ENCODE results near the gene DPH7. TPM values are rescaled to one million over a fixed set of nuclear protein-coding genes. Genes with fewer than 3 reads are reported as not detected.

Gene DPH7
- total and polyA plus RNA-seq, 10 donors: 31.7 to 80.5 (median 41.2) TPM

DNA sequence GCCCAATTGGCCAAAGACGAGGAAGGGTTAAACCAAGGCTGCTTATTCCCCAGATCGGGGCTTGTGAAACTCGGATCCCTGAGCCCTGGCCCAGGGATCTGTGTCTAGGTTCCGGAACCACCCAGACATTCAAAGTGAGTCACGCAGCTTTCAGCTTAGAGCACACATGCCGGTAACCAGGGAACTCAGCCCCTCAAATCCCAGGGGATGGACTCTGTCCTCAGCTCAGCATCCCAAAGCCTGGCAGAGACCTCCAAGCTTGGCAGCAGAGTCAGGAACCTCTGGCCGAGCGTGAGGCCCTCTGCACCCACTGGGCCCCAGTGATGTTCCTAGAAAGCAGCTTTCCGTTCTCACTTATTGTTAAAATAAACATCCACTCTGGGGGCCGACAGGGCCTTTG lies 33.6 kb downstream of the DPH7 start:
- no peaks in the 10 kb centered on the region for H3K9me3 ChIP-seq
- no peaks in the 10 kb centered on the region for H3K27me3 ChIP-seq (replicated peaks in 1 of 7)
- H3K27ac ChIP-seq: no peak overlapping the region
- peaks cover 9 to 46% (median 16%) of the 10 kb centered on the region in 6 donors for H3K4me1 ChIP-seq
- 84 to 93% (median 86%) methylated on average over 10 of the region's 10 CpGs for WGBS, 5 donors
- intact Hi-C loops (cut with DNase I; ENCODE audit: low total_unique reads): no loop called here
- no peak for DNase-seq
- H3K36me3 ChIP-seq: peaks cover 0 to 35% (median 6%) of the 10 kb centered on the region in 6 donors
- no peak for TF ChIP-seq POLR2AphosphoS5 (IDR thresholded peaks at IDR 0.05)
- no peak for TF ChIP-seq POLR2A (IDR thresholded peaks at IDR 0.05)
- TF ChIP-seq, protein P1, sequence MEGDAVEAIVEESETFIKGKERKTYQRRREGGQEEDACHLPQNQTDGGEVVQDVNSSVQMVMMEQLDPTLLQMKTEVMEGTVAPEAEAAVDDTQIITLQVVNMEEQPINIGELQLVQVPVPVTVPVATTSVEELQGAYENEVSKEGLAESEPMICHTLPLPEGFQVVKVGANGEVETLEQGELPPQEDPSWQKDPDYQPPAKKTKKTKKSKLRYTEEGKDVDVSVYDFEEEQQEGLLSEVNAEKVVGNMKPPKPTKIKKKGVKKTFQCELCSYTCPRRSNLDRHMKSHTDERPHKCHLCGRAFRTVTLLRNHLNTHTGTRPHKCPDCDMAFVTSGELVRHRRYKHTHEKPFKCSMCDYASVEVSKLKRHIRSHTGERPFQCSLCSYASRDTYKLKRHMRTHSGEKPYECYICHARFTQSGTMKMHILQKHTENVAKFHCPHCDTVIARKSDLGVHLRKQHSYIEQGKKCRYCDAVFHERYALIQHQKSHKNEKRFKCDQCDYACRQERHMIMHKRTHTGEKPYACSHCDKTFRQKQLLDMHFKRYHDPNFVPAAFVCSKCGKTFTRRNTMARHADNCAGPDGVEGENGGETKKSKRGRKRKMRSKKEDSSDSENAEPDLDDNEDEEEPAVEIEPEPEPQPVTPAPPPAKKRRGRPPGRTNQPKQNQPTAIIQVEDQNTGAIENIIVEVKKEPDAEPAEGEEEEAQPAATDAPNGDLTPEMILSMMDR (IDR thresholded peaks at IDR 0.05 in 8 of 11, conservative IDR thresholded peaks at IDR 0.05 in 3 of 11): no peak
- no peak overlapping the region for H3K4me3 ChIP-seq

DNA sequence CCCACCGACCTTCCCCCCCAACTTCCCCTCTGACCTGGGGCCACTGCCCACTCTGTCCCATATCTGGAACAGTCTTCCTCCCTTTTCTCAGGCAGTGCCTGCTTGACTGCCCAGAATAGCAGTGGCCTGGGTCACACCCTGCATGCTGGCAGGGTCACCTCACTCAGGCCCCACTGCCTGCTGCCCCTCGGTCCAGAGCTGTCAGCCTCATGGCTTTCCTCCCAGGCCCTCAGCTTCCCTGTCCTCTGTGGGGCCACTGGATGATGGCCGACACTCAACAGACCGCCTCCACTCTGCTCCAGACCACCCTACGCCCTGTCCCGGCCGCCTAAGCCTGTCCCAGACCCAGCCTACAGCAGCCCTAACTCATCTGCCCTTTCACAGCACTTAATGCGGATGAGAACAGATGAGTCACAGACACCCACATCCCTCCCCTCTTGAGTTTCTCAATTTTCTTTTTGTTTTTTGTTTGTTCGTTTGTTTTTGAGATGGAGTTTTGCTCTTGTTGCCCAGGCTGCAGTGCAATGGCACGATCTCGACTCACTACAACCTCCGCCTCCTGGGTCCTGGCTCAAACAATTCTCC lies 34.5 kb downstream of the DPH7 start:
- no peak for DNase-seq
- no peak overlapping the region for H3K27ac ChIP-seq
- TF ChIP-seq POLR2AphosphoS5 (IDR thresholded peaks at IDR 0.05) (no peak), POLR2A (IDR thresholded peaks at IDR 0.05) (no peak)
- TF ChIP-seq, protein P1 (IDR thresholded peaks at IDR 0.05 in 8 of 11, conservative IDR thresholded peaks at IDR 0.05 in 3 of 11): no peak
- 81 to 93% (median 89%) methylated on average over 12 of the region's 12 CpGs for WGBS, 5 donors
- H3K36me3 ChIP-seq: peaks cover 0 to 41% (median 6%) of the 10 kb centered on the region in 6 donors
- H3K9me3 ChIP-seq: no peaks in the 10 kb centered on the region
- H3K27me3 ChIP-seq (replicated peaks in 1 of 7): no peaks in the 10 kb centered on the region
- intact Hi-C loops (cut with DNase I; ENCODE audit: low total_unique reads): no loop called here
- no peak overlapping the region for H3K4me3 ChIP-seq
- H3K4me1 ChIP-seq: peaks cover 4 to 37% (median 8%) of the 10 kb centered on the region in 6 donors

DNA sequence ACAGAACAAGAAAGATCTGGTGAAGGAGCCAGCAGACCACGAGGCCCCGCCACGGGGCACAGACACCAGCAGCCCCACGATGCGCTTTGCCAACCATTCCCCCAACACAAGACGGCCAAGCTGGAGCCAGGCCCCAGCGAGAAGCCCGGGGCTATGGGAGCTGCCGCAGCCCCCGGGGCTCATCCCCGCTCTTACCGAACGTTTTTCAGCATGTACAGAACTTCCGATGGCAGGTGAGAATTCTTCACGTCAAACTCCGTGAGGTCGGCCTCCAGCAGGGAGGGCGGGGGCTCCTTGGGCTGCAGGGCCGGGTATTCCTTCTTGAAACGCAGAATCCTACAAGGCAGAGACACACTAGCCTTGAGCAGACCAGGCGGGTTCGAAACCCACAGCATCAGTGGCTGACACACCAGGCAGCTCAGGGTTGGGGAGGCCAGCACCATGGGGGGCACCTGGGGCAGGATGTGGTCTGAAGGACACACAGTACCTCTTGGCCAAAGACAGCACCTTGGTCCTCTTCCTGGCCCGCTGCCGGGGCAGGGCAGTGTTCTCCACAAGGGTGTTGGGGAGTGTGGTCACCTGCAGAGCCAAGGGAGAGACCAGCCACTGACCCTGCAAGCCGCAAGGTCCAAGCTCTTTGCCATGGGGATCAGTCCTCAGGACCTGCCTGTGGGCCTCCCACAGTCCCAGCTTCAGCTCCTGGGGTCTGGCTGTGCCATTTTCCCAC lies 35.3 kb downstream of the DPH7 start:
- intact Hi-C loops (cut with DNase I; ENCODE audit: low total_unique reads): no loop called here

More for the DNA sequence above, 35.3 kb downstream of the DPH7 start:
- Histone ChIP-seq H3K36me3 (peaks cover 0 to 42% (median 6%) of the 10 kb centered on the region in 6 donors), H3K27ac (no peak overlapping the region), H3K4me1 (peaks cover 0 to 28% (median 2%) of the 10 kb centered on the region in 6 donors), H3K27me3 (replicated peaks in 1 of 7) (no peaks in the 10 kb centered on the region), H3K4me3 (no peak overlapping the region), H3K9me3 (no peaks in the 10 kb centered on the region)
- no peak for DNase-seq
- WGBS, 5 donors: 88 to 93% (median 92%) methylated on average over 21 to 25 of the region's 25 CpGs
- TF ChIP-seq POLR2AphosphoS5 (IDR thresholded peaks at IDR 0.05): no peak
- TF ChIP-seq POLR2A (IDR thresholded peaks at IDR 0.05): no peak
- TF ChIP-seq, protein P1 (IDR thresholded peaks at IDR 0.05 in 8 of 11, conservative IDR thresholded peaks at IDR 0.05 in 3 of 11): no peak

All from spleen (tissue), 11 donors.